GM10266 (cell line): ENCODE results near the gene CCL27.

Experiments
- DNase-seq: peaks from one replicate; pipeline ENCODE4 v3.0.0; 2012; ENCODE audit errors: extremely low spot score
- TF ChIP-seq, protein P1 (sequence below): IDR thresholded peaks from 2 replicates; pipeline ENCODE4 v1.5.1; 2012; ENCODE audit warnings: mild to moderate bottlenecking, low read depth; ENCODE audit not compliant: control insufficient read depth, insufficient read depth; ENCODE audit errors: missing control alignments

The CCL27 gene

DNA sequence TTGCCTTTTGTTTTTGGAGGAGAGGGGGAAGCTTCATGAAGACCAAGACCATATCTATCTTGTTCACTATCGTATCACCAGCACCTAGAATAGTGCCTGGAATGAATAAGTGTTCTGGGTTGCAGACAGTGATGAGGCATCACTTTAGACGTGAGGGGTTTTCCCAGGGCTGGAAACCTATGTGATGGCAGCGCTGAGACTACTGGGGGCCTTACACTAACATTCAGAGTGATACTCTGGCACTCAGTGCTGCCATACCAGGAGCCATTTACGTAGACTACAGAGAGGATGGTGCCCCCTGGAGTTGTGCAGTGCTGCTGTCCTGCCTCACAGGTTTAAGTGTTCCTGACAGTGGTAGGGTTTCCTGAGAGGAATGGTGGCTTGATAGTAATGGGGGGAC, 21.7 kb upstream of the CCL27 start:
- no peak for DNase-seq
- TF ChIP-seq, protein P1, sequence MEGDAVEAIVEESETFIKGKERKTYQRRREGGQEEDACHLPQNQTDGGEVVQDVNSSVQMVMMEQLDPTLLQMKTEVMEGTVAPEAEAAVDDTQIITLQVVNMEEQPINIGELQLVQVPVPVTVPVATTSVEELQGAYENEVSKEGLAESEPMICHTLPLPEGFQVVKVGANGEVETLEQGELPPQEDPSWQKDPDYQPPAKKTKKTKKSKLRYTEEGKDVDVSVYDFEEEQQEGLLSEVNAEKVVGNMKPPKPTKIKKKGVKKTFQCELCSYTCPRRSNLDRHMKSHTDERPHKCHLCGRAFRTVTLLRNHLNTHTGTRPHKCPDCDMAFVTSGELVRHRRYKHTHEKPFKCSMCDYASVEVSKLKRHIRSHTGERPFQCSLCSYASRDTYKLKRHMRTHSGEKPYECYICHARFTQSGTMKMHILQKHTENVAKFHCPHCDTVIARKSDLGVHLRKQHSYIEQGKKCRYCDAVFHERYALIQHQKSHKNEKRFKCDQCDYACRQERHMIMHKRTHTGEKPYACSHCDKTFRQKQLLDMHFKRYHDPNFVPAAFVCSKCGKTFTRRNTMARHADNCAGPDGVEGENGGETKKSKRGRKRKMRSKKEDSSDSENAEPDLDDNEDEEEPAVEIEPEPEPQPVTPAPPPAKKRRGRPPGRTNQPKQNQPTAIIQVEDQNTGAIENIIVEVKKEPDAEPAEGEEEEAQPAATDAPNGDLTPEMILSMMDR: no peak

DNA sequence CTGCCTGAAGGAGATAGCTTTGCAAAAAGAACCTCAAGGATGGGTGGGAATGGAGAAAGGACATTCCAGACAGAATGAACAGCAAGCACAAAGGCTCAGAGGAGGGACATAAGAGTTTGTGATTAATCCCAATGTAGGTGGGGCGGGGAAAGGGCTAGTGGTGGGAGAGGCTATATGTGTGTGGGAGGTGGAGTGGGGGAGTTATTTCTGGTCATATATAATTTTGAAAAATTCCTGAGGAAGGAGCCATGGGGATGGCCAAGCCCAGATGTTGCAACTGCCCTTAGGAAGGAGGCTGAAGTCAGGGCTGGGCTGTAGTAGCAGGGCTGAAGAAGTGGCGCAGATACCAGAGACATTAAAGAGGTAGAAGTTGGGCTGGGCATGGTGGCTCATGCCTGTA, 13.4 kb upstream of the CCL27 start:
- no peak for DNase-seq
- TF ChIP-seq, protein P1: no peak

DNA sequence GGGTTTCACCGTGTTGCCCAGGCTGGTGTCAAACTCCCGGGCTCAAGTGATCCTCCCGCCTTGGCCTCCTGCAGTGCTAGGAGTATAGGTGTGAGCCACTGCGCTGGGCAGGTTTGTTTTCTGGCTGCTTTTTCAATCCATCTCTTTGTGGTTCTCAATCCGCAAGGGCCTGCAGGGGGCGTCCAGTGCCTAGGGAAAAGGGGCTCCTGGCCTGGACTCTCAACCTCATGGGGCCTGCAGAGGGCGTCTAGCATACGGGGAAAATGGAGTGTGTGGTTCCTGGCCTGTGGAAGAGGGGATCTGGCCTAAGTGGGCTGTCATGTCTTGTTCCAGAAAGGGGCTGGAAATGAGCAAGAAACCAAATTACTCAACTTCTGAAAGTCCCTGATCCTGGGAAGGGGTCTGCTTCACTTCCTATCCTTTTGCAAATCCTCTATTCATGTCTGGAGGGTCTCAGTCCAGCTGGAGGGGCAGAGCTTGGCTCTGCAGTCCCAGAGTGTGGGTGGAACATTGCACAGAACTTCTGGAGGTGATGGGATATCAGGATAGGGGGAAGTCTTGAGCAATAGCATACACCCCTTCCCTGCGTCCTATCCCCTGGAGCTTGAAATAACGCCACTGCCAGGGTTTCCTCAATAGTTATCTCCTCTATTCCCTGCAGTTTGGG, 12.7 kb upstream of the CCL27 start:
- peak; percentile 74 for DNase-seq

DNA sequence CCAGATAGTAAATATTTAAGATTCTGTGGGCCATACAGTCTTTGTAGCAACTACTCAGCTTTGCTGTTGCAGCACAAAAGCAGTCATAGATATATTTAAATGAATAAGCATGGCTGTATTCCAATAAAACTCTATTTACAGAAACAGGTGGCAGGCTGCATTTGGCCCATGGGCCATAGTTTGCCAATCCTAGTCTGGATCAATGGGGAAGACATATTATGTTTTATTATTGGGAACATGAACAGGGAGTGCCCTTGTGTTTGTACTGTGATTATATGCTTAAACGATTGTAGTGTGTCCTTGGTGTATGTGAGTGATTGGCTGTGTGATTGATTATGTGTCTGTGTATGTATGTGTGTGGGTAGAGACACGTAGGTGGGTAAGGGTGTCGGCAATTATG, 12.0 kb upstream of the CCL27 start:
- TF ChIP-seq, protein P1: no peak

More for the DNA sequence above, 12.7 kb upstream of the CCL27 start:
- TF ChIP-seq, protein P1: peak; percentile 83

DNA sequence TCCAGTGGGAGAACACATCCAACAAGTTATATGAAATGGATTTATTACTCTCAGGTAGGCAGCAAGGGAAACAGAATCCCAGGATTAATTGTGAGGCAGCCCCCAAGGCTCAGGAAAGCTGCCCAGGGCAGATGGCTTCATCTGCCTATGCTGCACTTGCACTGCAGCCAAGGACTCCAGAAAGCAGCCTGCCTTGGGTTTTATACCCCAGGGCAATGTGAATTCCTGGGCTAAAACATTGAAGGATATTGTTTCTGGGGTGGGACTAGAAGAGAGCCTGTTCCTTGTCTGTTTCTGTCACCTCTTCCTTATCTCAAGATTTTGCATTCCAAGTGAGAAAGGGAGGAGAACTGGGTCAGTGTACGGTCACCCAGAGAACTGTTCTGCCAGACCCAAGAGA, 8.8 kb upstream of the CCL27 start:
- DNase-seq: no peak
- TF ChIP-seq, protein P1: no peak

More for the DNA sequence above, 12.0 kb upstream of the CCL27 start:
- DNase-seq: no peak

DNA sequence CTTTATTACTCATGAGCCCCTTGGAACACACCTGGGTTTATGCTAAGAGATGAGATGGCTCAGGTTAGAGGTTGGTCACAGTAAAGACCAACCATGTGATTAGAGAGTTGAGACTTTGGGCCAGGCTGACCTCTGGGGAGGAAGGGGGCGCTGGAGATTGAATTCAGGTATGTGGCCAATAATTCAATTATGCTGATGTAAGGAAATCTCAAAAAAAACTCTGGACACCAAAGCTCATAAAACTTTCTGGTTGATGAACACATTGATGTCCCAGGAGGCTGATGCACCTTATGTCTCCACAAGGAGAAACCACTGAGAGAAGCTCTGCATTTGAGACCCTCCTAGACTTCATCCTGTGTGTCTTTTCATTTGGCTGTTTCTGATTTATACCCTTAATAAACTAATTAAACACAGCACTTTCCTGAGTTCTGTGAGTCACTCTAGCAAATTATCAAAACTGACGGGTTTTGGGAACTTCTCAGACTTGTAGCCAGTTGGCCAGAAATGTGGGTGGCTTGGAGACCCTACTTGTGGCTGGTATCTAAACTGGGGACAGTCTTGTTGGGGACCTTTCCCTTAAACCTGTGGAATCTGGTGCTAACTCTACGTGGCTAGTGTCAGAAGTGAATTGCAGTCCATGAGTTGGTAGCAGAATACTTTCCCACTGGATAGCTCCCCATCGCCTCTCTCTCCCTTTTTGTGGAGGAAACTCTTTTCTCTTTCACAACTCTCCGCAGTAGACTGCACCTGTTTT, 7.5 kb upstream of the CCL27 start:
- TF ChIP-seq, protein P1: no peak
- no peak for DNase-seq

DNA sequence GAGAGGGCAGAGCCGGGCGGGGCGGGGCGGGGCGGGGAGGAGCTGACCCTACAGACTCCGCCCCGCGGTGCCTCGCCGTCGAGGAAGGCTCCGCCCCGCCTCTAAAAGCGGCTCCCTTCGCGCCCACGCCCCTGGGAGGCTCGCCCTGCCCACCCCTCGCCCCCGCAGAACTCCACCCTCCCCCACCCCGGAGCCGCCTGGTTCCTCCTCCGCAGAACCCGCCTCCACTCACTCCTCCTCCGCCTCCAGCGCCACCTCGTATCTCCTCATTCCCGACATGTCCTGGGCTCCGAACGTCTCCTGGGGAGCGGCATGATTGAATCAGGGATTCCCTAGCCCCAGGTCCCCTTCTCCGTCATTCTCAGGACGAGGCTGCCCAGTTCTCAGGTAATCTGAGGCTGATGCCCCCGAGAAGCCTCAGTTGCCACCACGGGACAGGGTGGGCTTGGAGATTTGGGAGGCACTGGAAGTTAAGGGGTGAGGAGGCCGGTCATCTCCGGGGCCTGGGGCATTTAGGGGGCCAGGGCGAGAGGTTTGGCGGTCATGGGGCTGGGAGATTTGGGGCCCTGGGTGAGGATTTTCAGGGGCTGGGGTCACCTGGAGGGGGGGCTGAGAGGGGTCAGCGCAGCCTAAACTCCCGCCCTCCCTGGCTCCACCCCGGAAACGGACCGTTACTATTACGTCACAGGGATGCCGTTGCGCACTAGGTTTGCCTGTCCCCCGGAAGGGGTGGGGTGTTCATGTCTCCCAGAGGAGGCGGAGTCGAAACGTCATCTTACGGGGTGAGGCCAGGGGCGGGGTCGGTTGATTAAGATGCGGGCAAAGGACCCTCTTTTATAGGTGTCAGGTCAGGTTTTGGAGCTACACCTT, 3.2 kb upstream of the CCL27 start:
- DNase-seq: peak; percentile 88
- TF ChIP-seq, protein P1: no peak
